Colonic mucosa (tissue), 4 donors: ENCODE results near the gene ALG12. TPM values are rescaled to one million over a fixed set of nuclear protein-coding genes. Genes with fewer than 3 reads are reported as not detected.

Experiments
- DNase-seq: peaks from one replicate; pipeline ENCODE4 v3.0.0-alpha.2; 2020
- H3K27ac ChIP-seq: fragments of 200-600 bp; one replicate; pipeline ENCODE4 v1.8.0; 2021
- H3K27me3 ChIP-seq: fragments of 200-600 bp; one replicate; pipeline ENCODE4 v1.8.0; 2021
- H3K36me3 ChIP-seq: fragments of 200-600 bp; one replicate; pipeline ENCODE4 v1.8.0; 2021
- H3K4me1 ChIP-seq: fragments of 200-600 bp; one replicate; pipeline ENCODE4 v1.8.0; 2021; ENCODE audit warnings: mild to moderate bottlenecking
- H3K4me3 ChIP-seq: fragments of 200-600 bp; one replicate; pipeline ENCODE4 v1.8.0; 2021
- H3K9ac ChIP-seq, 2 donors: one replicate each; pipeline ENCODE4 v1.7.0; 2013; ENCODE audit warnings: control low read depth in 2 of 2, low read depth in 2 of 2, low read length in 2 of 2
- H3K9me3 ChIP-seq: fragments of 200-600 bp; one replicate; pipeline ENCODE4 v1.8.0; 2021
- intact Hi-C: fragments of 100-400 bp; cut with DNase I; formaldehyde crosslinking; loops from one replicate; pipeline ENCODE4 v1.14.1; 2022
- total RNA-seq, 2 donors: library from RNA; stranded (reverse); fragmentation: NEBNext Ultra II Directional in 1 of 2; extraction: Animal tissue kit (Norgen Biotek cat#: 25700) in 1 of 2; gene quantifications; one replicate each; pipeline ENCODE4 v1.2.1, GENCODE V29; 2021
- TF ChIP-seq, protein P1 (sequence below): fragments of 200-600 bp; IDR thresholded peaks from one replicate; pipeline ENCODE4 v1.8.0; 2022; ENCODE audit warnings: antibody characterized with exemption, mild to moderate bottlenecking
- donor health status: healthy.
- donor health status: DM: no; HTN: no; CAD: no.
- donor health status: DM: no; HTN: no; CAD: no.

Gene ALG12
- total RNA-seq, 2 donors from 2014 or later: 17.8 to 43.5 TPM

DNA sequence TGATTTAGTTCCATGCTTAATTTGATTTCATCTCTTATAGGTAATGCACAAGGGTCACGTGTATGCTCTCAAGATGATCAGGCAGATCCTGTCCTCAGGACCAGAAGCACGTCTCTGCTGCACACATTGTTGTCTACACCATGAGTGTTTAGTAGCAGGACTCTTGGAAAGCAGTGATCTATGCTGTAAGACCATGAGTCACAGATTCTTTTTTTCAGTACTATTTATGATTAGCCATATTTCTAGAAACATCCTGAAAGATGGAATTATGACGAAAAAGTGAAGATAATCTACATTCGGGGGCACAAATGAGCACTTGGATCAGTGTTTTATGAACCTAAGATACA, 35.0 kb downstream of the ALG12 start:
- H3K27me3 ChIP-seq: no peaks in the 10 kb centered on the region
- no peak overlapping the region for H3K4me3 ChIP-seq
- H3K36me3 ChIP-seq: no peaks in the 10 kb centered on the region
- no peaks in the 10 kb centered on the region for H3K4me1 ChIP-seq
- no peak overlapping the region for H3K9ac ChIP-seq
- H3K9me3 ChIP-seq: no peaks in the 10 kb centered on the region
- intact Hi-C loops: no loop called here
- no peak overlapping the region for H3K27ac ChIP-seq
- no peak for DNase-seq
- TF ChIP-seq, protein P1, sequence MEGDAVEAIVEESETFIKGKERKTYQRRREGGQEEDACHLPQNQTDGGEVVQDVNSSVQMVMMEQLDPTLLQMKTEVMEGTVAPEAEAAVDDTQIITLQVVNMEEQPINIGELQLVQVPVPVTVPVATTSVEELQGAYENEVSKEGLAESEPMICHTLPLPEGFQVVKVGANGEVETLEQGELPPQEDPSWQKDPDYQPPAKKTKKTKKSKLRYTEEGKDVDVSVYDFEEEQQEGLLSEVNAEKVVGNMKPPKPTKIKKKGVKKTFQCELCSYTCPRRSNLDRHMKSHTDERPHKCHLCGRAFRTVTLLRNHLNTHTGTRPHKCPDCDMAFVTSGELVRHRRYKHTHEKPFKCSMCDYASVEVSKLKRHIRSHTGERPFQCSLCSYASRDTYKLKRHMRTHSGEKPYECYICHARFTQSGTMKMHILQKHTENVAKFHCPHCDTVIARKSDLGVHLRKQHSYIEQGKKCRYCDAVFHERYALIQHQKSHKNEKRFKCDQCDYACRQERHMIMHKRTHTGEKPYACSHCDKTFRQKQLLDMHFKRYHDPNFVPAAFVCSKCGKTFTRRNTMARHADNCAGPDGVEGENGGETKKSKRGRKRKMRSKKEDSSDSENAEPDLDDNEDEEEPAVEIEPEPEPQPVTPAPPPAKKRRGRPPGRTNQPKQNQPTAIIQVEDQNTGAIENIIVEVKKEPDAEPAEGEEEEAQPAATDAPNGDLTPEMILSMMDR: no peak

DNA sequence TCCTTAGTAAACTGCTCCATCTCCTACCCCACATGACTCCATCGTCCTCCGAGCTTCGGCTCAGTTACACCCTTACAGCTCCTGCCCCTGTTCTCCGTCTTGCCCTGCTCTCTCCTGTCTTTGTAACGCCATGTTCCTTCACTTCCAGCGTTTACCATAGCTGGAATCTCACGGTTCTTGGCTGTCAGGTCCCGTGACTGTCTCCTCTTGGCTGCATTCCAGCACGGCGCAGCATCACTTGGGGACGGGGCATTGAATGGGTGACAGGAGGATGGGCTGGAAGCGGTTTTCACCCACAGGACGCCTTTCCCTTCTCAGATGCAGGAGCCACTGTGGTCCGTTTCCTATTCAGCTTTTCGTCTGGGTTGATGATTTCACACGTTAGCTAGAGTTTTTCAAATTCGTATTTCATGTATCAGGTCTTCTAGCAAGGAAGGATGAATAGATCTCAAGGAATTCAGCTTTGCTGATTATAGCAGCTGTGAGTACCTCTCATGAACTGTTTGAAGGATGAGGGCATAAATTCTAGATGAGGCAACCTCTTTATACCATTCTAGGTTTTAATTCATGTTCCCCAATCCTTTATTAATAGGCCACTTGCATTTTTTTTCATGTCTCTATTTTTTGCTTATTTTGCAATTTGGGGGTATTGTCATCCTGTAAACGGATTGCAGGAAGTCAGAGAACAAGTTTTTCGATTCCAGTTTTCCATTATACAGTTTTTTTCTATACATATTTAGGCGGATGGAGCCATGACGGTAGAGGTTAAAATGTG, 35.5 kb downstream of the ALG12 start:
- intact Hi-C loops: no loop called here
- TF ChIP-seq, protein P1: no peak
- DNase-seq: no peak
- H3K9me3 ChIP-seq: no peaks in the 10 kb centered on the region
- H3K4me3 ChIP-seq: no peak overlapping the region
- H3K4me1 ChIP-seq: no peaks in the 10 kb centered on the region
- H3K36me3 ChIP-seq: no peaks in the 10 kb centered on the region
- no peak overlapping the region for H3K9ac ChIP-seq
- no peaks in the 10 kb centered on the region for H3K27me3 ChIP-seq
- H3K27ac ChIP-seq: no peak overlapping the region

- intact Hi-C loops: no loop called here
- no peak overlapping the region for H3K9ac ChIP-seq
- TF ChIP-seq, protein P1: no peak
- no peak for DNase-seq
- H3K4me3 ChIP-seq: no peak overlapping the region
- no peaks in the 10 kb centered on the region for H3K9me3 ChIP-seq
- no peak overlapping the region for H3K27ac ChIP-seq
- no peaks in the 10 kb centered on the region for H3K36me3 ChIP-seq
- H3K4me1 ChIP-seq: no peaks in the 10 kb centered on the region
- no peaks in the 10 kb centered on the region for H3K27me3 ChIP-seq
These were observed 36.4 kb downstream of the ALG12 start for GRCh38 chr22:49881856-49882255.

DNA sequence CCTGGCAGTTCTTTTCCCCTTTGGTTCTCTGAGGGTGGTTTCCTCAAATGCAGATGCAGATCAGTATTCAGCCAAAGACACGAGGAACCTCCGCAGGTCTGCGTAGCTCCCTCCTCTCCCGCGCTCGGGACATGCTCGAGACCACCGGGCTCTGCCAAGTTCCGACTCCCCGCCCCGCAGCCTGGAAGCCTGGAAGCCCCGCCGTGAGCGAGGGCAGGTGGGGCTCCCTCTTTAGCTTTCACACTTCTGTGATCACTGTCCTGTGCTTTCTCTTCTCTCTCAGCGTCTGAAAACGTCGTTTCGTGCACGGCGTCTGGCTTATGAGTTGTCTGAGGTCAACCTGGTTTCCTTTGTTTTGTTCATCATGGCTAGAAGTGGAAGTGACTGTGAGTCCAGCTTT, 38.0 kb downstream of the ALG12 start:
- Histone ChIP-seq H3K27ac (no peak overlapping the region), H3K9me3 (no peaks in the 10 kb centered on the region), H3K27me3 (no peaks in the 10 kb centered on the region), H3K4me1 (no peaks in the 10 kb centered on the region), H3K36me3 (no peaks in the 10 kb centered on the region), H3K4me3 (no peak overlapping the region), H3K9ac (peak overlapping the region in 1 of 2 donors; percentile 1)
- intact Hi-C loops: no loop called here
- TF ChIP-seq, protein P1: no peak
- DNase-seq: no peak

DNA sequence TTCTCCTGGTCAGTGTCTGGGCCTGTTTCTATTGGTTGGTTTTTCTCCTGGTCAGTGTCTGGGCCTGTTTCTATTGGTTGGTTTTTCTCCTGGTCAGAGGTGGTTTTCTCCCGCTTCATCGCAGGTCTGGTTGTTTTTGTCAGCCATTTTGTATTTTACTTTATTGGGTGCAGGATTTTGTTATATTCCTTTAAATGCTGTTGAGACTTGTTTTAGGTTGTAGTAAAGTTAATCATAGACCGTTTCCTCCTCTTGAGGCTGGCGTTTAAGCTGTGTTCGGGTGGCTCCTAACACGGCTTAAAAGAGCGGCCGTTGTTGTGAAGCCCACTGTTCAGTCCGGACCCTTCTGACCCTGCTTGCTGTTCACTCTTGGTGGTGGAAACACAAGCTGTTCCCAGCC, 38.4 kb downstream of the ALG12 start:
- Histone ChIP-seq H3K9me3 (no peaks in the 10 kb centered on the region), H3K27ac (no peak overlapping the region), H3K4me3 (no peak overlapping the region), H3K27me3 (no peaks in the 10 kb centered on the region), H3K9ac (peak overlapping the region in 1 of 2 donors; percentile 1), H3K4me1 (no peaks in the 10 kb centered on the region), H3K36me3 (no peaks in the 10 kb centered on the region)
- TF ChIP-seq, protein P1: no peak
- no peak for DNase-seq
- intact Hi-C loops: no loop called here
